ENCODE measurements around the gene TNK1. TPM values are rescaled to one million over a fixed set of nuclear protein-coding genes. Genes with fewer than 3 reads are reported as not detected.

The TNK1 gene
- total and polyA plus RNA-seq, 8 donors = 4.9 to 13.8 (median 6.6) TPM

- 81 to 82% methylated on average over 25 of the region's 25 CpGs for WGBS, 2 donors
- no peak for ATAC-seq
Measured at GRCh38 chr17:7410634-7411426, 29.9 kb downstream of the TNK1 start.

GRCh38 chr17:7411427-7411750 lies 30.5 kb downstream of the TNK1 start:
- ATAC-seq (no peak), FAIRE-seq (no peak), DNase-seq (no peak)
- H3K9me3 ChIP-seq = no peaks in the 10 kb centered on the region
- no peaks in the 10 kb centered on the region for H3K27me3 ChIP-seq
- no peaks in the 10 kb centered on the region for H3K4me1 ChIP-seq
- 83 to 91% methylated on average over 8 of the region's 8 CpGs for WGBS, 2 donors
- intact Hi-C loops (cut with DNase I) = no loop called here
- no peaks in the 10 kb centered on the region for H3K36me3 ChIP-seq
- no peak overlapping the region for H3K4me3 ChIP-seq
- no peak for TF ChIP-seq CTCF (IDR thresholded peaks at IDR 0.05)
- no peak overlapping the region for H3K27ac ChIP-seq

More at GRCh38 chr17:7410634-7411426, 29.9 kb downstream of the TNK1 start:
- Histone ChIP-seq H3K9me3 (no peaks in the 10 kb centered on the region), H3K27ac (no peak overlapping the region), H3K27me3 (no peaks in the 10 kb centered on the region), H3K36me3 (no peaks in the 10 kb centered on the region), H3K4me3 (no peak overlapping the region), H3K4me1 (no peaks in the 10 kb centered on the region)
- intact Hi-C loops (cut with DNase I) = no loop called here
- TF ChIP-seq CTCF (IDR thresholded peaks at IDR 0.05) = no peak
- FAIRE-seq = no peak
- DNase-seq = no peak

GRCh38 chr17:7413346-7413985 lies 32.6 kb downstream of the TNK1 start:
- no peak overlapping the region for H3K27ac ChIP-seq

GRCh38 chr17:7414837-7415236 lies 33.9 kb downstream of the TNK1 start:
- ATAC-seq (no peak), DNase-seq (no peak), FAIRE-seq (no peak)
- no peak for TF ChIP-seq CTCF (IDR thresholded peaks at IDR 0.05)
- no peaks in the 10 kb centered on the region for H3K27me3 ChIP-seq
- no peaks in the 10 kb centered on the region for H3K4me1 ChIP-seq
- no peak overlapping the region for H3K27ac ChIP-seq
- intact Hi-C loops (cut with DNase I) = no loop called here
- H3K36me3 ChIP-seq = no peaks in the 10 kb centered on the region
- no peaks in the 10 kb centered on the region for H3K9me3 ChIP-seq
- WGBS, 2 donors = 78 to 83% methylated on average over 14 of the region's 14 CpGs
- no peak overlapping the region for H3K4me3 ChIP-seq

More at GRCh38 chr17:7413346-7413985, 32.6 kb downstream of the TNK1 start:
- no peaks in the 10 kb centered on the region for H3K36me3 ChIP-seq
- FAIRE-seq = no peak
- intact Hi-C loops (cut with DNase I) = no loop called here
- no peak for TF ChIP-seq CTCF (IDR thresholded peaks at IDR 0.05)
- peak in 2 of 4 donors; percentile 18 to 33 for ATAC-seq
- H3K9me3 ChIP-seq = no peaks in the 10 kb centered on the region
- H3K27me3 ChIP-seq = no peaks in the 10 kb centered on the region
- H3K4me1 ChIP-seq = no peaks in the 10 kb centered on the region
- WGBS, 2 donors = 76 to 81% methylated on average over 6 of the region's 6 CpGs
- no peak overlapping the region for H3K4me3 ChIP-seq
- DNase-seq = no peak

GRCh38 chr17:7415784-7416183 lies 34.9 kb downstream of the TNK1 start:
- no peak for FAIRE-seq
- H3K36me3 ChIP-seq = no peaks in the 10 kb centered on the region
- no peaks in the 10 kb centered on the region for H3K27me3 ChIP-seq
- no peak for TF ChIP-seq CTCF (IDR thresholded peaks at IDR 0.05)
- 84 to 85% methylated on average over 23 of the region's 23 CpGs for WGBS, 2 donors
- H3K4me3 ChIP-seq = no peak overlapping the region
- intact Hi-C loops (cut with DNase I) = no loop called here
- no peaks in the 10 kb centered on the region for H3K9me3 ChIP-seq
- ATAC-seq = no peak
- no peak for DNase-seq
- H3K4me1 ChIP-seq = no peaks in the 10 kb centered on the region
- no peak overlapping the region for H3K27ac ChIP-seq
